Fibroblast of pulmonary artery (primary cell): ENCODE measurements around the gene INHBB.

Experiments used
- DNase-seq: peaks from one replicate; pipeline ENCODE4 v3.0.0-alpha.2; 2010; ENCODE audit warnings: low read depth
- H3K4me3 ChIP-seq: replicated peaks from 2 replicates; pipeline ENCODE4 v1.5.1; 2011; ENCODE audit warnings: low read depth, mild to moderate bottlenecking, control low read depth, low read length, moderate library complexity
- TF ChIP-seq, protein P1 (sequence below): IDR thresholded peaks from 2 replicates; pipeline ENCODE4 v1.5.1; 2011; ENCODE audit warnings: mild to moderate bottlenecking, control low read depth, low read length, inconsistent platforms; ENCODE audit errors: missing control alignments

The INHBB gene

DNA sequence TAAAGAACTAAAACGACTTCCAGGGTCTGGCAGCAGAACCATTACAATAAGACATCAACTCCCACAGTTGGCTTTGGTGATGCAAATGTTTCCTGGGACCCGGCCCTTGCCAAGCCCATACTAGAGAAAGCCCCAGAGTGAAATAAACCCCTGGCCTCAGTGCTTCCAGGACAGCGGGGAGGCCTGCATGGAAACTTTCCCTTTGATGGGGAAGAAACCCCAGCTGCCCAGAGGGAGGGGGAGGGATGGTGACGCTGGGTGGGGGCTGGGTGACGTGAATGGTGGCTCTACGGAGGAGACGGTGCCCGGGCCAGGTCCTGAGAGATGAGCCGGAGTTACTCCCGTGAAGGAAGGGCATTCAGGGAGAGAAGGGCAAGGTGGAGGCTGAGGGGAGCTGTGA lies 27.5 kb downstream of the INHBB start:
- no peak for DNase-seq
- TF ChIP-seq, protein P1, sequence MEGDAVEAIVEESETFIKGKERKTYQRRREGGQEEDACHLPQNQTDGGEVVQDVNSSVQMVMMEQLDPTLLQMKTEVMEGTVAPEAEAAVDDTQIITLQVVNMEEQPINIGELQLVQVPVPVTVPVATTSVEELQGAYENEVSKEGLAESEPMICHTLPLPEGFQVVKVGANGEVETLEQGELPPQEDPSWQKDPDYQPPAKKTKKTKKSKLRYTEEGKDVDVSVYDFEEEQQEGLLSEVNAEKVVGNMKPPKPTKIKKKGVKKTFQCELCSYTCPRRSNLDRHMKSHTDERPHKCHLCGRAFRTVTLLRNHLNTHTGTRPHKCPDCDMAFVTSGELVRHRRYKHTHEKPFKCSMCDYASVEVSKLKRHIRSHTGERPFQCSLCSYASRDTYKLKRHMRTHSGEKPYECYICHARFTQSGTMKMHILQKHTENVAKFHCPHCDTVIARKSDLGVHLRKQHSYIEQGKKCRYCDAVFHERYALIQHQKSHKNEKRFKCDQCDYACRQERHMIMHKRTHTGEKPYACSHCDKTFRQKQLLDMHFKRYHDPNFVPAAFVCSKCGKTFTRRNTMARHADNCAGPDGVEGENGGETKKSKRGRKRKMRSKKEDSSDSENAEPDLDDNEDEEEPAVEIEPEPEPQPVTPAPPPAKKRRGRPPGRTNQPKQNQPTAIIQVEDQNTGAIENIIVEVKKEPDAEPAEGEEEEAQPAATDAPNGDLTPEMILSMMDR, result no peak
- H3K4me3 ChIP-seq, result no peak overlapping the region

DNA sequence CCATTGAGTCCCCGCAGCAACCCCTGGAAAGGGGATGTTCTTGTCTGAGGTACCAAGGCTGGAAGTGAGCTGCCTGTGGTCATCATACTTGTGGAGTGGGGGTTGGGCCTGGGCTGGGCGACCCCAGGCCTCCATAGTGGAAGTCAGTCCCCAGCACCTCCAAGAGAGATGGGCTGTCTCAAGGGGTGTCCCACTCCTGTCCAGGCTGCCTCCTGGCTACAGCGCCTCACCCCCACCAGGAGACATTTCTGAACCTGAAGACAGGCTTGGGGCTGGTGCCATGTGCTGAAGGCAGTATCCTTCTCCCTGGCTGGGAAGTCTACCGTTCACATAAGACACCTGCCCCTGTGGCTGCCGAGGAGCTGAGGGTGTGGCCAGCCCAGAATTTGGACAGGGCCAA lies 28.9 kb downstream of the INHBB start:
- no peak for DNase-seq
- no peak overlapping the region for H3K4me3 ChIP-seq
- TF ChIP-seq, protein P1, result no peak

DNA sequence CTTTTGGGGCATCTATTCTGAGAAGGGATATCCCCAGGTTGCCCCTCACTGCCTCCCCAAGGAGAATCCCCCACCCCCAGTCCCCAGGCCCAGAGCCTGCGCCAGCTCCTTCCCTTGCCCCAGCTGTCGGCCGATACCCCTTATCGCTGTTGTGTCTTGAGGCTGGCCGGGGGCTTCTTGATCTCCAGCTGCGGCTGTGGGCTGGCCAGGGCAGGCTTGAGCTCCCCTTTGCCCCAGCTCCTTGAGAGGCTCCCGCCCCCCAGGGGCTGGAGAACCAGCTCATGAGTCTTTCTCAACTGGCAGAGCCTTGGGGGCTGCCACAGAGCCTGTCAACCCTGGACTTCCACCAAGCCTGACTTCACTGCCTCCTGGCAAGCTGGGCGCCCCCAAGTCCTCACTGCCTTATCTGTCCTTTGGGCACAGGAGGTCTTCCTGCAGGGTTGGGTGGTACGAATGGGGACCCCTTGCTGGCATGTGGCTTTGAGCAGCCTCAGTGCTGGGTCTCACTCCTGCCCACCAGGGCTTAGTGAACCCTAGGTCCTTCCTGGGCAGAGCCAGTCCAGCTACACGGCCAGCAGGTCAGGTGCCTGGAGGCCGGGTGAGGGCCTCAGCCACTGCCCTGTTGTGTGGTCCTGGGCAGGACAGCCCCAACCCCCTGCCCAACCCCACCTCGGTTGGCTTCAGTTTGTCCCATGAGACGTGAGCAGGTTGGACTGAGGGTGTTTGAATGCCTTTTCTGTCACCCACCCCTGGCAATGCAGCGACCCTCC lies 29.5 kb downstream of the INHBB start:
- no peak overlapping the region for H3K4me3 ChIP-seq
- TF ChIP-seq, protein P1, result no peak
- DNase-seq, result no peak

DNA sequence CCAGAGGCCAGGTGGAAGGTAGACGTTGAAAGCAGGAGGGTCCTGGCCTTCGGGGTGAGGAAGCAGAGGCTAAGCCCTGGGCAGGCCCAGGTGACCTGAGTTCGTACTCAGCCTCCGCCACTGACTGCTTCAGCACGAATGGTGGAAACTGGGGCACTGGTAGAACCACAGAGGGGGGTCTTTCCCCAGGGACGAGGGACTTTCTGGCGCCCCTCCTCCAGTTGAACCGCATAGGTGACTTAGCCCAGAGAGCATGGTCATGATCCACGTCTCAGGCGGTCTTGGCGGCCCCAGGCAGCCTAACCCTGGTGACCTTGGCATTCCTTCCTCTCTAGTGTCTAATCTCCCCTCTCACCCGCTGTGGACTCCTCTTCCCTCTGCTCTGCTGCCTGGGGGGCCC lies 30.2 kb downstream of the INHBB start:
- TF ChIP-seq, protein P1, result no peak
- DNase-seq, result no peak
- H3K4me3 ChIP-seq, result no peak overlapping the region

DNA sequence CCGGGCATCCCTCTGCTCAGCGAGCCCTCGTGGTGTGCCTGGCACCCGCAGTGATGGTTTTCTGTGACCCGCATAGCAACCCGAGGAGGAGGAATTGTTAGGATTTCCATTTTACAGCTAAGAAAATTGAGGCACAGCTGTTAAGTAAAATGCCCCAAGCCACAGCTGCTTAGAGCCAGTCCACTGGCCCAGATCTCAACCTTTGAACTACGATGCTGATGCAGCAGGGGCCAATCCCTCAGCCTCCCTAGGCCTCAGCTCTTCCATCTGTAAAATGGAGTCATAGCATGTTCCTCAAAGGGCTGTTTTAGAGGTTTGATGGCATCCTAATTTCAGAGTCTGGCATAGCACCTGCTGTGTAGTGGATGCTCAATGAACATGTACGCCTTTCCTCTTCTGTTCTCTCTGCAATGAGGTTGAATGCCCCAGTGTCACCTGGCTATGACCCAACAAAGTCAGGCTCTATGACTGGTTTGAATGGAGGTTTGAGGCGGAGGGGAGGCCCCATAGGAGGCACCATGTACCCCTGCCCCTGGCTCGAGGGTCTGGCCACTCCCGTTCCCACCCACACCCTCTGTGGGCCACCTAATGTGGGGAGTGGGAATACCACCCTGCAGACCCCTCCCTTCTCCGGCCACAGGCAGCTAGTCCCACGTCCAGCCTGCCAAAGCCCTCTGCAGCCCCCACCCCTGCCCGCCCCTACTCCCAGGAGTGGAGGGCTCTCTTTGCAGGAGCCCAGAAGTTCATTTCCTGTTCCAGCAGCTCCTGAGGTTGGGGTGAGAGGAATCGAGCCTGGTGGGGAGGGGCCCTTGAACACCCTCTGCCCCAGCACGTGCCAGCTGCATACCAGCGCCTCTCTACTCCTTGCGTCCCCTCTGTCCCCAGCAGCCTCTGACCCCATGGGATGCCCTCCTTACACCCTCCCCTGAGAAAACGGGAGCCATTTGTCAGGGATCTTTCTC lies 31.0 kb downstream of the INHBB start:
- no peak overlapping the region for H3K4me3 ChIP-seq
- no peak for DNase-seq
- TF ChIP-seq, protein P1, result no peak

DNA sequence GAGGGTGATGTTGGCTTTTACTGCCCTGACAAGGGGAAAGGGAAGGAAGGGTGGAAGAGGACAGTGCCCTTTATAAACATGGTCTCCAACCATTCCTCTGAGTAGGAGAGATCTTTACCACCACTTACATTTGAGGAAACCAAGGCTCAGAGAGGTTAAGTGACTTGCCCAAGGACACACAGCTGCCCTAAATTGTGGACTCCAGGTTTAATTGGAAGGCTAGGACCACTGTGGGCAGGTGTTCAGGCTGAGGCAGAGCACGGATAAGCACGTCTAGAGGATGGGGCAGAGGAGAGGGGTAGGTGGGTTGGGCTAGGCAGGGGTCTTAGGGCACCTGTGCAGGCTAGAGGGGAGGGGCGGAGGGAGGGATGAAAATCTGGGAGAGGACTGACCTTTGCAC lies 32.7 kb downstream of the INHBB start:
- no peak overlapping the region for H3K4me3 ChIP-seq
- TF ChIP-seq, protein P1, result no peak
- DNase-seq, result no peak
